ENCODE data around the gene IL13. TPM values are rescaled to one million over a fixed set of nuclear protein-coding genes. Genes with fewer than 3 reads are reported as not detected.

Gene IL13
- total RNA-seq, 1 donor from 2014 or later = not detected

GRCh38 chr5:132669966-132670882 is 12.3 kb downstream of the IL13 start:
- no peak for DNase-seq (ENCODE audit: low read depth in 2 of 2)

- DNase-seq (ENCODE audit: low read depth in 2 of 2) = no peak
Observed at GRCh38 chr5:132671000-132671399, 13.0 kb downstream of the IL13 start.

GRCh38 chr5:132673488-132673887 is 15.5 kb downstream of the IL13 start:
- DNase-seq (ENCODE audit: low read depth in 2 of 2) = no peak

- DNase-seq (ENCODE audit: low read depth in 2 of 2) = no peak
Observed at GRCh38 chr5:132673939-132674630, 16.1 kb downstream of the IL13 start, which contains the start of gene IL4. Gene IL4 (plus strand): TSS chr5:132673989. CDS start chr5:132674051, 62 bp downstream.

GRCh38 chr5:132674671-132675506 is 16.9 kb downstream of the IL13 start:
- peak; percentile 40 to 90 for DNase-seq (ENCODE audit: low read depth in 2 of 2)

- DNase-seq (ENCODE audit: low read depth in 2 of 2) = no peak
Observed at GRCh38 chr5:132675936-132676689, 18.1 kb downstream of the IL13 start.

- DNase-seq (ENCODE audit: low read depth in 2 of 2) = peak in 1 of 2 donors; percentile 90
Observed at GRCh38 chr5:132677191-132677590, 19.2 kb downstream of the IL13 start.

GRCh38 chr5:132677682-132678400 is 19.9 kb downstream of the IL13 start:
- DNase-seq (ENCODE audit: low read depth in 2 of 2) = no peak

- DNase-seq (ENCODE audit: low read depth in 2 of 2) = no peak
Observed at GRCh38 chr5:132678735-132679134, 20.8 kb downstream of the IL13 start.

GRCh38 chr5:132679166-132679565 is 21.2 kb downstream of the IL13 start:
- DNase-seq (ENCODE audit: low read depth in 2 of 2) = no peak

- peak; percentile 6 to 18 for DNase-seq (ENCODE audit: low read depth in 2 of 2)
Observed at GRCh38 chr5:132679717-132680380, 21.9 kb downstream of the IL13 start.

GRCh38 chr5:132680780-132681475 is 23.0 kb downstream of the IL13 start:
- no peak for DNase-seq (ENCODE audit: low read depth in 2 of 2)

- DNase-seq (ENCODE audit: low read depth in 2 of 2) = no peak
Observed at GRCh38 chr5:132681476-132681831, 23.5 kb downstream of the IL13 start.

- no peak for DNase-seq (ENCODE audit: low read depth in 2 of 2)
Observed at GRCh38 chr5:132681983-132682382, 24.0 kb downstream of the IL13 start.

- no peak for DNase-seq (ENCODE audit: low read depth in 2 of 2)
Observed at GRCh38 chr5:132684491-132684890, 26.5 kb downstream of the IL13 start.

GRCh38 chr5:132684922-132685720 is 27.1 kb downstream of the IL13 start:
- DNase-seq (ENCODE audit: low read depth in 2 of 2) = no peak

- no peak for DNase-seq (ENCODE audit: low read depth in 2 of 2)
Observed at GRCh38 chr5:132686193-132686592, 28.2 kb downstream of the IL13 start.

GRCh38 chr5:132687995-132688394 is 30.0 kb downstream of the IL13 start:
- no peak for DNase-seq (ENCODE audit: low read depth in 2 of 2)

All from lung microvascular endothelial cell (primary cell).